Inferior parietal cortex (tissue), 1 donor: ENCODE measurements around the gene ANKRA2.
A peak's percentile ranks its signal among the peaks of the same experiment; 100 is the strongest.
"Not testable (repeated sequence)": the region's sequence is repeated elsewhere in the genome, so short reads cannot be mapped to it uniquely, and the experiment has no call there.

ENCODE experiments used
- DNase-seq: peaks from one replicate; pipeline ENCODE4 v3.0.0-alpha.2; 2016; ENCODE audit errors: extremely low spot score

Gene ANKRA2

GRCh38 chr5:73550016-73550415 lies 15.4 kb downstream of the ANKRA2 start:
- DNase-seq = no peak

DNA sequence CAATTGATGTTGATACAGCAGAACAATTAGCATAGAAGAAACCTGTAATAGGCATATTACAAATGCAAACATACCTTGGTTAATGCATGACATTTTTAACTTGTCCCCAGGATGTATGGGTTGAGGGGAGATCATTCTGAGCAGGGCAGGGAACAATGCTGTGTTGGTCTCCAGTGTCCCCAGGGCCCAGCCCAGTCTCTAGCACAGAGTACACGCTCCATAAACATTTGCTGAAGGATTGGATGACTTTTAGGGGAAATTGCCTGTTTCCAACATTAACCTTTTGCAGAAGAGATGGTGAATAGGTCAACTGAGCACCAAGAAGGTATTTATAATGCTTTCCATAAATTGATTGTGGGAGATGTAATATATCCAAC lies 20.0 kb downstream of the ANKRA2 start:
- DNase-seq = no peak

GRCh38 chr5:73544429-73545402 lies 20.7 kb downstream of the ANKRA2 start:
- DNase-seq = no peak

GRCh38 chr5:73542020-73542419 lies 23.4 kb downstream of the ANKRA2 start:
- no peak for DNase-seq

- DNase-seq = no peak
Observed at GRCh38 chr5:73540192-73540591, 25.2 kb downstream of the ANKRA2 start.

GRCh38 chr5:73539730-73540129 lies 25.7 kb downstream of the ANKRA2 start:
- DNase-seq = no peak

DNA sequence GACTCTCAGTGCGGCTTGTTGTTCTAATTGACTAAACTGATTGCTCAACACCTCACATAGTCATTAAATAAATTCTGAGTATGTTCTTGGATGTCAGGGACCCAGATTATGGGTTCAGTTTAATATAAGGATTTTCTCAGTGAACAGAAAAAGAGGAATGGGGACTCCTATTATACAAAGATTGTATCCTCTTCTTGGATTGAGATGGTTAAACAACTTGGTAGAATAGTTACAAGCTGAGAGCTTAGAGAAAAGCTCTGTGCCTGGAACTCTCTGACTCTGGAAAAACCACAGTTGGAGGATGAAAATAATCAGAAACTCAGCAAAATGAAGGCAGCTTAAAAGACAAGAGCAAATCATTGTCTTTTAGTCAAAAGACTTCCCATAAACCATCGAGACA lies 30.5 kb downstream of the ANKRA2 start:
- DNase-seq = no peak

DNA sequence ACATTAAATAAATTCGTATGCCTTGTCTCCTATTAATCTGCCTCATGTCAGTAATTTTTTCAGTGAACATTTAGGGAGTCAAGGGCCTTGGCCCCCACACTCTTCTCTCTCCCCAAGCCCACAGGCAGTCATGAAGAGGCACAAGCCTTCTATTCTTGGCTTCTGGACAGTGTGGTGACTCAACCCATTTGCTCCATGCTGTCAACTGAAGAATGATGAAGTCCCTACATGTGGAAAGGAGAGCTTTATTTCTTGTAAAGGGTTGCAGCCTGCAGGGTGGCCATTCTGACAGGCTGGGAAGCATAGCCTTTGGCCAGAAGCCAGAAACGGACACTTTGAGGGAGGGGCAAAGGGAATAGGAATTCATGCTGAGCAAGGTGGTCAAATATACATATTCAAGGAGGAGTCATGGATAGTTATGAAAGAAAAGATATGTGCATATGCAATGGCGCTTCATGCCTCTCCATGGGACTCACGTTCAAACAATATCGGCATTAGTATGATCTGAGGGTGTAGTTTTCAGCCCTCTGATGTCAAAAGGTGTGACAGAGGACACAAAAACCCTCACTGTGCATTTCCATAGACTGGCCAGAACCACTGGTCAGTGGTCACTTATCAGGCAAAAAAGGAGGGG lies 31.3 kb downstream of the ANKRA2 start:
- no peak for DNase-seq

DNA sequence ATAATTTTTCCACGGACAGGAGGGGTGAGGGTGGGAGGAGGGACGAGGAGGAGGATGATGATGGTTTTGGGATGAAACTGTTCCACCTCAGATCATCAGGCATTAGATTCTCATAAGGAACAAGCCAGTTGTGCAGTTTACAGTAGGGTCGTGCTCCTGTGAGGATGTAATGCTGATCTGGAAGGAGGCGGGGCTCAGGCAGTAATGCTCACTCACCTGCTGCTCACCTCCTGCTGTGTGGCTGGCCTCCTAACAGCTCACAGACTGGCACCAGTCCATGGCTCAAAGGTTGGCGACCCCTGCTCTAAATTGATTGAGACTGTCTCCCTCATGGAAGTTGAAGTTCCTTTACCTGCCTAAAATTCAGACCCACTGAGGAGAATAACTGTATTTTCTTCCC lies 33.2 kb downstream of the ANKRA2 start:
- DNase-seq = no peak

DNA sequence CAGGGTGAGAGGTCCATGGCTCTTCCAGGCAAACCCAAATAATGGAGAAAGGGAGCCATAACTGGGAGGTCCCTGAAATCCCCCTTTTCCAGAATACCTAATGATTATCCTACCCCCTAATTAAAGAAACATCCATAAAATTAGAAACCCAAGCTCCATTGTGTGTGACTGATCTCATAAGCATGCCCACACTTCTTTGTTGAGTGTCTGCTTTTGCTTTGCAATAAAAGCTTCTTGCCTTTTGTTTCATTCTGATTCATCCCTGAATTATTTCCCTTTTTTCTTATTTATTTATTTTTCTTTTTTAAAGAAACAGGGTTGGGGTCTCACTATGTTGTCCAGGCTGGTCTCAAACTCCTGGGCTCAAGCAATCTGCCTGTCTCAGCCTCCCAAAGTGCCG lies 34.1 kb downstream of the ANKRA2 start:
- DNase-seq = no peak

DNA sequence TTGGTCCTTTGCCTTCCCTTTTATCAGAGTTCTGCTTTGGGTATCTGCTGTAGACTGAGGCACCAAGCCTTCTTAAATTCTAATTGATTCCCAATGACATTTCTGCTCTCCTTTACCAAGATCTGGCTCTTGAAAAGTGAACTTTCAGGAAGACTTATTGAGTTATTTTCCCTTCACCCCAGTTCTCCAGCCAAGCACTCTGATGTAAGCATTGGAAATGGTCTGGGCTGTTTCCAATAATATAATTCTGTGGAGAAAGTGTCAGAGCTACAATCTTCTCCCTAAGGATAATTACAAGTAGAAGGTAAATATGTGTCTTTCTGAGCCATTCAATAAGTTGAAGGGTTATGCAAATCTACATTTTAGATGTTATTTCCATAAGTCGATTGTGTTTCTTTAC lies 36.4 kb downstream of the ANKRA2 start:
- no peak for DNase-seq

DNA sequence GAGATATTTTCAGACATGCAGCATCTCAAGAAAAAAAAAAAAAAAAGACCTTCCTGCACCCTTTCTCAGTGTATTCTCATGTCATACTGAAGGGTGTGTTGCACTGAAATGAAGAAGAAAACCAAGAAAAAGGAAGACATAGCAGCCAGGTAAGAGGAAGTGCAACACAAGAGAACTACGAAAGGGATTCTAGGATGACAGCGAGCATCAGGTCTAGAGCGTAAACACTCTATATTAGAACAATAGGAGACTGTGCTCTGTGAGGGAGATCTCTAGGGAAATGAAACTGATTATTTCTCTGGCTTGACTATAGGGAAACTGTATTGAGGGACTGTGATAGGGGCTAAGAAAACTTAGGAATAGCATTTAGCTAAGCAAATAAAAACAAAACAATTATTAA lies 37.2 kb downstream of the ANKRA2 start:
- DNase-seq = no peak

DNA sequence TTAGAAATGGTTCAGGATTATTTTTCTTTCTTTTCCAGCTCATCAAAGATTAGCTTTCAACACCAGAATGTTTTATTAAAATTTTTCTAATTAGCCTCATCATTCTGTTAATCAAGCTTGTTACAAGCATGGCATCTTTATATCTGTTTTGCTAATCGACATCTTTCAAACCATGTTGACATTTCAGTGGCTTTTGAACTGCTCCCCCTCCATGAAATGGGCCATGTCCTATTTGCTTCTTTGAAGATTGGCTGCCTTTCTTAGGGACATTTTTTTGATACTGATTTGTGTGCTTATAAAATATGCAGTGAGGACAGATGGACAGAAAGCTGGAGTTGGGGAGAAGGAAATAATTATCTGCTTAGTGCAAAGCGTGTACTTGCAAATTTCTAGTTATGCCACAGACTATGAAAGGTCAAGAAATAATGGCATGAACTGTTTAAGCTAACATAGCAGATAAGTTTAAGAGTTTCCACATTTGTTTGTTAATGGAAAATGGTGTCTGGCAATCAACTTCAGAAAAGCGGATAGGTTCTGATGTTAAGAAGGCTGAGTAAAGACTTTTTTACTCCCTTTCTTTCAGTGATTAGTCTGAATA lies 39.7 kb downstream of the ANKRA2 start:
- no peak for DNase-seq

DNA sequence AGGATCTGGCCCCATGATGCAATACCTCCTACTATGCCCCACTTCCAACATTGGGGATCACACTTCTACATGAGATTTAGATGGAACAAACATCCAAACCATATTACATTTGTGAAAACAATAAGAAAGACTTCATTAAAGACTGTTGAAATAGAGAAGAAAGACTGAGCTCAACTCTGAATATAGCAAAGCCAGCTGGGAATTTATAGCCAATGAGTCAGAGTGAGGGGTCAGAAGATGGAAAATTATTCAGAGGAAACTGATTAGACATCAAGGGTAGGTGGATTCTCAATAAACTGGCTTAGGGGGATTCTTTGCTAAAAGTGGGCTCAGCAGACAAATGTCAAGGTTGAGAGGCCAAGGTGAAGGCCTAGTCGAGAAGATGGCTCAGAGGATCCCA lies 41.6 kb downstream of the ANKRA2 start:
- DNase-seq = no peak

DNA sequence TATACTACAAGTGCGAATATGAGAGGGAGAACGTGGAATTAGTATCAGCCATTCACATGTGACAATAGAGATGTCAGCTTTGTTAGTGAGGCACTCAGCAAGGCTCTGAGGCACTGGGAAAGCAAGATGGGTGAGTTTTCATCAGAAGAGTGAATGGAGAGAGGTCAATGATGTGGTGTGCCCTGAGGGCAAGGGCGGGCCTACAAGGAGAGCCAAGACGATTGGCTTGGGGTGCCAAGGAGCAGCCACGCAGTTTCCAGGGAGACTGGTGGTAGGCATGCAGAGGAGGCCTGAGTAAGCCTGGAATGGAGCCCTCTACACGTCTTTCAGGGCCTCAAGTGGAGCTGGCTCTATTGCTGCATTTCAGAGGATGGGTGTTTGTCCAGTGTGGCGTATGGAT lies 42.5 kb downstream of the ANKRA2 start:
- DNase-seq = no peak

- peak; percentile 90 for DNase-seq
Observed at GRCh38 chr5:73519531-73520283, 45.7 kb downstream of the ANKRA2 start.

- DNase-seq = no peak
Observed at GRCh38 chr5:73515232-73515631, 50.2 kb downstream of the ANKRA2 start.

DNA sequence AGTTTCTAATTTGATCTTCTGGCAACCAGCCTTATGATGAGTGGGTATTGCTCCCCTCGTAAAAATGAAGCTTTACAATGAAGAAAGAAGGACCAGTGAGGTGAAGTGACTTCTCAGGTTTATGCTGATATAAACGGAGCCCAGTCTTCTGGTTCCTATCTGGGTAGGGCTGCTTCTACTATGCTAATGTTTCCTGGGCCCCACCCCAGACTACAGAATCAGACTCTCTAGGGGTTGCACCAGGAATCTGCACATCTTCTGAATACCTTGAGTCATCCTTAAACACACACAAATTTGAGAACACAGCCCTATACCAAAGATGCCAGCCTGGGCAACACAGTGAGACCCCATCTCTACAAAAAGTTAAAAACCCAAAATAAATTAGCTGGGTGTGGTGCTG lies 51.0 kb downstream of the ANKRA2 start:
- DNase-seq = no peak

DNA sequence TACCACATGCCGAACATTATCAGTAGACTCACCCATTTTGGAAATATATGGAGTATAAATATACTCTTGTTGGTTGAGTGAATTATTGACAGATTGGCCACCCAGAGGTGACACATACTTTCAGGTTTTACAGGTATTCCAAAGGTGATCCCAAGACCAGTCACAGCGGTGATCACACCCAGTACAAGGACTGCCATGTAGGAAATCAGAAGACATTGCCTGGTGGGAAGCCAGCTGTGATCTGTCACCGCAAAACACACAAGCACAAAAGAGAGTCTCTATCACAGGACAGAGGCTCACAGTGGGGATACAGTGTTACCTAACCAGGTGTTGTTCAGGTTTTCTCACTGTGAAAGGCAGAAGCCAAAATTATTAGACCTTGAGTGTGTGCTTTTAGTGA lies 51.4 kb downstream of the ANKRA2 start:
- DNase-seq = no peak

- not testable (repeated sequence) for DNase-seq
Observed at GRCh38 chr5:73508521-73508920, 56.9 kb downstream of the ANKRA2 start.

- DNase-seq = no peak
Observed at GRCh38 chr5:73507062-73507461, 58.4 kb downstream of the ANKRA2 start.

- DNase-seq = no peak
Observed at GRCh38 chr5:73506459-73506955, 58.9 kb downstream of the ANKRA2 start.
